ENCODE measurements around the gene DHX9. TPM values are rescaled to one million over a fixed set of nuclear protein-coding genes. Genes with fewer than 3 reads are reported as not detected.

DHX9 gene
- polyA plus RNA-seq, 2 of the 4 experiments (the other 2 are of a cell fraction), result 205 to 247 TPM

GRCh38 chr1:182855911-182856310 lies 16.8 kb downstream of the DHX9 start:
- no peak overlapping the region for H3K4me2 ChIP-seq
- DNase-seq (ENCODE audit: low read depth in 1 of 2, low spot score in 1 of 2), result no peak
- 79% methylated on average over 4 of the region's 4 CpGs for WGBS (ENCODE audit: missing lambda C conversion rate)
- ATAC-seq, result no peak
- no peak for FAIRE-seq
- no peaks in the 10 kb centered on the region for H3K9me3 ChIP-seq
- ChIA-PET CTCF (interaction anchor here (1.4 kb wide), 1 partner anchor 12 kb away, joined by 4 read pairs; no protein-coding TSS in a partner anchor), POLR2A (no interaction called here)
- no peak for TF ChIP-seq CHD4 (IDR thresholded peaks at IDR 0.05; ENCODE audit: borderline replicate concordance)
- no peak for TF ChIP-seq PBX3 (IDR thresholded peaks at IDR 0.05)
- TF ChIP-seq CHD2 (IDR thresholded peaks at IDR 0.05; ENCODE audit: low read length, partially characterized antibody), result no peak
- no peak for TF ChIP-seq ESRRA (IDR thresholded peaks at IDR 0.05; ENCODE audit: borderline replicate concordance, low read length)
- no peak for TF ChIP-seq HES2 (IDR thresholded peaks at IDR 0.05)
- no peak for TF ChIP-seq EHF (CRISPR knock-in tag; IDR thresholded peaks at IDR 0.05)
- no peak for TF ChIP-seq ZSCAN20 (CRISPR knock-in tag; IDR thresholded peaks at IDR 0.05)
- no peak for TF ChIP-seq ELK1 (IDR thresholded peaks at IDR 0.05; ENCODE audit: low read depth, low read length)
- no peak for TF ChIP-seq HDAC2 (IDR thresholded peaks at IDR 0.05)
- TF ChIP-seq KDM1A (IDR thresholded peaks at IDR 0.05; ENCODE audit: low read depth), result no peak
- TF ChIP-seq JUN (IDR thresholded peaks at IDR 0.05), result no peak
- no peak for TF ChIP-seq RFX5 (IDR thresholded peaks at IDR 0.05)
- H3K4me1 ChIP-seq, result no peaks in the 10 kb centered on the region
- no peak overlapping the region for H3K27ac ChIP-seq
- H3K4me3 ChIP-seq, result no peak overlapping the region

GRCh38 chr1:182857212-182857611 lies 18.1 kb downstream of the DHX9 start:
- ATAC-seq (no peak), DNase-seq (ENCODE audit: low read depth in 1 of 2, low spot score in 1 of 2) (no peak), FAIRE-seq (no peak)
- CTCF ChIA-PET, result interaction anchor here (1.1 to 1.4 kb wide), 2 partner anchors 10 to 257 kb away, joined by 3 to 4 read pairs; no protein-coding TSS in a partner anchor
- TF ChIP-seq MAFK (IDR thresholded peaks at IDR 0.05; ENCODE audit: partially characterized antibody) (peak; percentile 49), CBX2 (IDR thresholded peaks at IDR 0.05; ENCODE audit: borderline replicate concordance, low read depth) (no peak), REST (IDR thresholded peaks at IDR 0.05) (no peak), E2F6 (IDR thresholded peaks at IDR 0.05; ENCODE audit: borderline replicate concordance, low read depth) (no peak), FOXS1 (CRISPR knock-in tag; IDR thresholded peaks at IDR 0.05) (no peak), ZC3H11A (IDR thresholded peaks at IDR 0.05) (no peak), BCL3 (IDR thresholded peaks at IDR 0.05) (no peak), ZNF302 (CRISPR knock-in tag; IDR thresholded peaks at IDR 0.05) (no peak)
- no peak overlapping the region for H3K4me2 ChIP-seq
- H3K4me3 ChIP-seq, result no peak overlapping the region
- POLR2A ChIA-PET, result no interaction called here
- H3K4me1 ChIP-seq, result no peaks in the 10 kb centered on the region
- H3K27ac ChIP-seq, result no peak overlapping the region
- no peaks in the 10 kb centered on the region for H3K9me3 ChIP-seq
- WGBS (ENCODE audit: missing lambda C conversion rate), result 93% methylated on average over 3 of the region's 3 CpGs
